Esophagus (tissue), 2 donors: ENCODE results near the gene ZNF695. TPM values are rescaled to one million over a fixed set of nuclear protein-coding genes. Genes with fewer than 3 reads are reported as not detected.

Experiments used
- polyA plus RNA-seq, 2 donors: library from polyadenylated mRNA; stranded (reverse); fragments of 200-250 nt; gene quantifications; one replicate each; pipeline ENCODE4 v1.2.3, GENCODE V29; 2013
- donor health status: healthy with polysubstance abuse.
- donor health status: Bipolar disorder and iron deficiency.

The ZNF695 gene
- polyA plus RNA-seq, 2 donors = 0.81 to 0.84 TPM

Other genes with a start within 250 kb of the ZNF695 start
- 1 to 10 TPM; 5.5 to 7.3 TPM for gene AHCTF1, start 76.1 kb downstream of the ZNF695 start, polyA plus RNA-seq
- 1 to 10 TPM in 1 of 2 donors, under 1 TPM in 1; 0.49 to 1.4 TPM for gene ZNF670, start 70.8 kb upstream of the ZNF695 start, polyA plus RNA-seq
- gene ZNF669, start 96.3 kb upstream of the ZNF695 start, polyA plus RNA-seq = 1 to 10 TPM; 1.7 to 2.0 TPM
- 1 to 10 TPM in 1 of 2 donors, under 1 TPM in 1; 0.53 to 1.2 TPM for gene ZNF124, start 164.0 kb upstream of the ZNF695 start, polyA plus RNA-seq
- not detected for gene VN1R5, start 248.0 kb upstream of the ZNF695 start, polyA plus RNA-seq